Gastrocnemius medialis (tissue), 4 donors: Measurements from ENCODE around the gene EPS15. TPM values are rescaled to one million over a fixed set of nuclear protein-coding genes. Genes with fewer than 3 reads are reported as not detected.

Experiments
- ATAC-seq, 2 donors: fragments of 150-250 bp; one replicate each; pipeline ENCODE4 v1.9.1; 2016
- DNase-seq, 2 donors: peaks; one replicate each; pipeline ENCODE4 v3.0.0-alpha.2; 2019
- H3K27ac ChIP-seq, 4 donors: fragments of 200-600 bp; sonication (generic); 1 replicate in 1 of 4; 2 replicates in 3 of 4; pipeline ENCODE4 v1.5.1; 2016 to 2018; ENCODE audit warnings: mild to moderate bottlenecking in 2 of 4, moderate library complexity in 1 of 4
- H3K27me3 ChIP-seq, 3 donors: fragments of 200-600 bp; sonication (generic) in 2 of 3; 1 replicate in 1 of 3; 2 replicates in 2 of 3; pipeline versions ENCODE4 v1.5.1 to v1.6.0; 2016 to 2019; ENCODE audit warnings: mild to moderate bottlenecking in 1 of 3, moderate library complexity in 1 of 3
- H3K36me3 ChIP-seq, 2 donors: fragments of 200-600 bp; sonication (generic) in 1 of 2; one replicate each; pipeline ENCODE4 v1.5.1; 2017 to 2018
- H3K4me1 ChIP-seq, 2 donors: fragments of 200-600 bp; sonication (generic) in 1 of 2; one replicate each; pipeline ENCODE4 v1.5.1; 2016 to 2017; ENCODE audit warnings: mild to moderate bottlenecking in 2 of 2
- H3K4me3 ChIP-seq, 4 donors: fragments of 200-600 bp; sonication (generic) in 3 of 4; 1 replicate in 1 of 4; 2 replicates in 3 of 4; pipeline ENCODE4 v1.5.1; 2016 to 2019; ENCODE audit warnings: mild to moderate bottlenecking in 2 of 4
- H3K9me3 ChIP-seq, 3 donors: fragments of 200-600 bp; sonication (generic) in 2 of 3; 1 replicate in 1 of 3; 2 replicates in 2 of 3; pipeline ENCODE4 v1.5.1; 2016 to 2019
- CTCF ChIP-seq, 5 experiments: fragments of 450-650 bp in 3 of 5; fragments of 200-600 bp in 2 of 5; sonication (generic) in 2 of 5; IDR thresholded peaks in 4 of 5; conservative IDR thresholded peaks in 1 of 5; 1 replicate in 4 of 5; 2 replicates in 1 of 5; pipeline ENCODE4 v1.5.1; 2016 to 2019; ENCODE audit warnings: antibody characterized with exemption in 5 of 5, mild to moderate bottlenecking in 3 of 5, moderate library complexity in 3 of 5
- POLR2A ChIP-seq, 2 donors: fragments of 450-650 bp; IDR thresholded peaks; one replicate each; pipeline ENCODE4 v1.6.1; 2017; ENCODE audit warnings: antibody characterized with exemption in 2 of 2, mild to moderate bottlenecking in 2 of 2, moderate library complexity in 2 of 2
- in situ Hi-C, 4 donors: fragments of 200-750 bp; cut with MboI; loops; one replicate each; pipeline versions ENCODE4 v1.15.0 to v1.8.0; 2017; ENCODE audit warnings: low sequenced_read_pairs in 4 of 4
- intact Hi-C: fragments of 100-400 bp; cut with DNase I; formaldehyde crosslinking; loops from one replicate; pipeline ENCODE4 v1.15.1; 2023; ENCODE audit warnings: low total_unique reads
- total RNA-seq, 4 donors: library from RNA; depleted of rRNA; stranded (reverse); fragments of >200 nt; gene quantifications; one replicate each; pipeline versions ENCODE4 v1.1.0 to v1.2.3, GENCODE V29; 2016

The EPS15 gene
- total RNA-seq, 4 donors from 2014 or later: 44.8 to 121 (median 71.0) TPM

GRCh38 chr1:51422367-51423072 lies 96.5 kb downstream of the EPS15 start:
- no peak for ATAC-seq
- no peaks in the 10 kb centered on the region for H3K27me3 ChIP-seq
- TF ChIP-seq CTCF (IDR thresholded peaks at IDR 0.05 in 4 of 5, conservative IDR thresholded peaks at IDR 0.05 in 1 of 5): no peak
- no peak for TF ChIP-seq POLR2A (IDR thresholded peaks at IDR 0.05)
- in situ Hi-C loops: loop anchor here in 1 of 4 donors (25.0 kb wide), 1 partner anchor 90 kb away; the partner anchor contains the start of gene EPS15
- intact Hi-C loops: no loop called here
- no peak overlapping the region for H3K4me3 ChIP-seq
- H3K27ac ChIP-seq: no peak overlapping the region
- peaks cover 0 to 4% of the 10 kb centered on the region in 2 donors for H3K36me3 ChIP-seq
- peaks cover 10 to 31% of the 10 kb centered on the region in 2 donors for H3K4me1 ChIP-seq
- H3K9me3 ChIP-seq: no peaks in the 10 kb centered on the region
- no peak for DNase-seq

GRCh38 chr1:51421964-51422363 lies 97.1 kb downstream of the EPS15 start:
- no peaks in the 10 kb centered on the region for H3K9me3 ChIP-seq
- no peak for DNase-seq
- peaks cover 16 to 35% of the 10 kb centered on the region in 2 donors for H3K4me1 ChIP-seq
- peaks cover 0 to 4% of the 10 kb centered on the region in 2 donors for H3K36me3 ChIP-seq
- TF ChIP-seq CTCF (IDR thresholded peaks at IDR 0.05 in 4 of 5, conservative IDR thresholded peaks at IDR 0.05 in 1 of 5) (no peak), POLR2A (IDR thresholded peaks at IDR 0.05) (no peak)
- H3K27ac ChIP-seq: no peak overlapping the region
- in situ Hi-C loops: loop anchor here in 1 of 4 donors (25.0 kb wide), 1 partner anchor 90 kb away; the partner anchor contains the start of gene EPS15
- ATAC-seq: peak in 1 of 2 donors; percentile 52
- no peak overlapping the region for H3K4me3 ChIP-seq
- intact Hi-C loops: no loop called here
- H3K27me3 ChIP-seq: no peaks in the 10 kb centered on the region

- TF ChIP-seq CTCF (IDR thresholded peaks at IDR 0.05 in 4 of 5, conservative IDR thresholded peaks at IDR 0.05 in 1 of 5) (no peak), POLR2A (IDR thresholded peaks at IDR 0.05) (no peak)
- Histone ChIP-seq H3K4me1 (peaks cover 19 to 42% of the 10 kb centered on the region in 2 donors), H3K36me3 (peaks cover 0 to 4% of the 10 kb centered on the region in 2 donors), H3K27me3 (no peaks in the 10 kb centered on the region), H3K9me3 (no peaks in the 10 kb centered on the region), H3K27ac (no peak overlapping the region), H3K4me3 (no peak overlapping the region)
- no peak for DNase-seq
- no peak for ATAC-seq
- intact Hi-C loops: no loop called here
- in situ Hi-C loops: loop anchor here in 1 of 4 donors (25.0 kb wide), 1 partner anchor 91 kb away; the partner anchor contains the start of gene EPS15
Observed at GRCh38 chr1:51420867-51421627, 98.0 kb downstream of the EPS15 start.

GRCh38 chr1:51418384-51418959 lies 100.6 kb downstream of the EPS15 start:
- Histone ChIP-seq H3K27me3 (no peaks in the 10 kb centered on the region), H3K27ac (peak overlapping the region in 1 of 4 donors; percentile 41), H3K4me1 (peaks cover 14 to 40% of the 10 kb centered on the region in 2 donors), H3K4me3 (no peak overlapping the region), H3K9me3 (no peaks in the 10 kb centered on the region), H3K36me3 (peaks cover 0 to 4% of the 10 kb centered on the region in 2 donors)
- ATAC-seq (no peak), DNase-seq (no peak)
- TF ChIP-seq POLR2A (IDR thresholded peaks at IDR 0.05) (no peak), CTCF (IDR thresholded peaks at IDR 0.05 in 4 of 5, conservative IDR thresholded peaks at IDR 0.05 in 1 of 5) (no peak)
- intact Hi-C loops (no loop called here), in situ Hi-C loops (loop anchor here in 1 of 4 donors (25.0 kb wide), 1 partner anchor 94 kb away; the partner anchor contains the start of gene EPS15)
